22Rv1 (cell line): Measurements from ENCODE around the gene SMTNL1.

Source experiments
- CTCF ChIP-seq: fragments of 450-650 bp; IDR thresholded peaks from 2 replicates; pipeline ENCODE4 v1.5.1; 2017; ENCODE audit warnings: mild to moderate bottlenecking
- ZFX ChIP-seq: fragments of 450-650 bp; IDR thresholded peaks from 2 replicates; pipeline ENCODE4 v1.6.1; 2017; ENCODE audit warnings: antibody characterized with exemption, borderline replicate concordance

- TF ChIP-seq CTCF (no peak), ZFX (no peak)
Observed at GRCh38 chr11:57546869-57547475, 9.6 kb downstream of the SMTNL1 start.
